ENCODE measurements around the gene GRHL1. TPM values are rescaled to one million over a fixed set of nuclear protein-coding genes. Genes with fewer than 3 reads are reported as not detected.

The GRHL1 gene
- total and polyA plus RNA-seq, 9 donors = 0.18 to 2.4 (median 0.63) TPM; not detected in 1

- WGBS, 3 donors = 89 to 96% (median 94%) methylated on average over 16 of the region's 16 CpGs
- H3K27me3 ChIP-seq = no peaks in the 10 kb centered on the region
- H3K9me3 ChIP-seq = no peaks in the 10 kb centered on the region
- no peak overlapping the region for H3K4me3 ChIP-seq
- no peak for DNase-seq
- H3K27ac ChIP-seq = no peak overlapping the region
- peaks cover 8% of the 10 kb centered on the region for H3K4me1 ChIP-seq (ENCODE audit: insufficient read depth)
- intact Hi-C loops (cut with DNase I) = no loop called here
- H3K36me3 ChIP-seq = no peaks in the 10 kb centered on the region
- TF ChIP-seq CTCF (IDR thresholded peaks at IDR 0.05) (no peak), EP300 (IDR thresholded peaks at IDR 0.05) (no peak)
Observed at GRCh38 chr2:10022041-10022421, 70.5 kb downstream of the GRHL1 start.

- no peaks in the 10 kb centered on the region for H3K36me3 ChIP-seq
- intact Hi-C loops (cut with DNase I) = no loop called here
- no peak for TF ChIP-seq EP300 (IDR thresholded peaks at IDR 0.05)
- TF ChIP-seq POLR2A (IDR thresholded peaks at IDR 0.05) = no peak
- no peak for TF ChIP-seq CTCF (IDR thresholded peaks at IDR 0.05)
- no peak overlapping the region for H3K27ac ChIP-seq
- H3K4me3 ChIP-seq = no peak overlapping the region
- no peak for DNase-seq
- H3K27me3 ChIP-seq = no peaks in the 10 kb centered on the region
- peaks cover 8% of the 10 kb centered on the region for H3K4me1 ChIP-seq (ENCODE audit: insufficient read depth)
- H3K9me3 ChIP-seq = no peaks in the 10 kb centered on the region
- whole genome bisulfite sequencing, 3 donors = 94 to 98% (median 96%) methylated on average over 4 of the region's 4 CpGs
Observed at GRCh38 chr2:10022445-10022844, 71.0 kb downstream of the GRHL1 start.

GRCh38 chr2:10022966-10023662, 71.6 kb downstream of the GRHL1 start:
- Histone ChIP-seq H3K9me3 (no peaks in the 10 kb centered on the region), H3K4me3 (no peak overlapping the region), H3K4me1 (ENCODE audit: insufficient read depth) (peaks cover 8% of the 10 kb centered on the region), H3K36me3 (no peaks in the 10 kb centered on the region), H3K27me3 (no peaks in the 10 kb centered on the region), H3K27ac (no peak overlapping the region)
- DNase-seq = no peak
- intact Hi-C loops (cut with DNase I) = no loop called here
- no peak for TF ChIP-seq EP300 (IDR thresholded peaks at IDR 0.05)
- no peak for TF ChIP-seq CTCF (IDR thresholded peaks at IDR 0.05)
- TF ChIP-seq POLR2A (IDR thresholded peaks at IDR 0.05) = no peak
- 82 to 87% (median 85%) methylated on average over 10 of the region's 10 CpGs for WGBS, 3 donors

GRCh38 chr2:10026940-10027569, 75.6 kb downstream of the GRHL1 start:
- TF ChIP-seq POLR2A (IDR thresholded peaks at IDR 0.05) = no peak
- TF ChIP-seq CTCF (IDR thresholded peaks at IDR 0.05) = no peak
- no peak for TF ChIP-seq EP300 (IDR thresholded peaks at IDR 0.05)
- DNase-seq = no peak
- Histone ChIP-seq H3K9me3 (no peaks in the 10 kb centered on the region), H3K36me3 (no peaks in the 10 kb centered on the region), H3K4me1 (ENCODE audit: insufficient read depth) (no peaks in the 10 kb centered on the region), H3K4me3 (no peak overlapping the region), H3K27me3 (no peaks in the 10 kb centered on the region), H3K27ac (no peak overlapping the region)
- intact Hi-C loops (cut with DNase I) = no loop called here
- WGBS, 3 donors = 71 to 77% (median 75%) methylated on average over 8 of the region's 8 CpGs

Measured in ovary (tissue), 9 donors.